Naive B cell (primary cell): ENCODE measurements around the gene CPNE8. TPM values are rescaled to one million over a fixed set of nuclear protein-coding genes. Genes with fewer than 3 reads are reported as not detected.

ENCODE experiments used
- ATAC-seq, 2 donors: fragments of 150-1000 bp; cut with Tn5 transposase; 2 replicates each; pipeline ENCODE4 v1.10.0; 2021; ENCODE audit warnings: low read depth in 2 of 2, mild to moderate bottlenecking in 2 of 2, moderate library complexity in 2 of 2
- DNase-seq: peaks from one replicate; pipeline ENCODE4 v3.0.0; 2022
- H3K27ac Mint-ChIP-seq, 6 donors: one replicate each; pipeline ENCODE4 v1.8.0; 2020 to 2022; ENCODE audit warnings: mild to moderate bottlenecking in 6 of 6, mixed read lengths in 6 of 6, moderate library complexity in 5 of 6, inconsistent platforms in 2 of 6
- H3K27me3 Mint-ChIP-seq, 3 donors: one replicate each; pipeline ENCODE4 v1.8.0; 2021 to 2022; ENCODE audit warnings: mixed read lengths in 3 of 3, mild to moderate bottlenecking in 1 of 3
- H3K36me3 Mint-ChIP-seq, 2 donors: one replicate each; pipeline ENCODE4 v1.8.0; 2020 to 2022; ENCODE audit warnings: mixed read lengths in 2 of 2, inconsistent platforms in 1 of 2, mild to moderate bottlenecking in 1 of 2
- H3K4me1 Mint-ChIP-seq, 3 donors: one replicate each; pipeline ENCODE4 v1.8.0; 2020 to 2022; ENCODE audit warnings: mixed read lengths in 3 of 3, inconsistent platforms in 1 of 3, mild to moderate bottlenecking in 1 of 3, moderate library complexity in 1 of 3
- H3K4me3 Mint-ChIP-seq, 8 donors: one replicate each; pipeline ENCODE4 v1.8.0; 2020 to 2022; ENCODE audit warnings: mild to moderate bottlenecking in 8 of 8, mixed read lengths in 8 of 8, moderate library complexity in 8 of 8, inconsistent platforms in 2 of 8
- H3K9me3 Mint-ChIP-seq, 7 donors: one replicate each; pipeline ENCODE4 v1.8.0; 2020 to 2022; ENCODE audit warnings: mixed read lengths in 7 of 7, mild to moderate bottlenecking in 5 of 7, inconsistent platforms in 2 of 7, moderate library complexity in 1 of 7
- polyA plus RNA-seq, 6 donors: library from polyadenylated mRNA; unstranded; fragments of 300-500 nt; fragmentation: Illumina TruSeq; gene quantifications; one replicate each; pipeline ENCODE4 v1.2.3, GENCODE V29; 2021; ENCODE audit warnings: low read depth in 6 of 6

Gene CPNE8
- polyA plus RNA-seq, 6 donors from 2014 or later: 0.40 to 1.3 (median 0.83) TPM

- peaks cover 3 to 4% (median 3%) of the 10 kb centered on the region in 3 donors for H3K4me1 Mint-ChIP-seq
- H3K9me3 Mint-ChIP-seq: peaks cover 0 to 2% (median 0%) of the 10 kb centered on the region in 7 donors
- H3K27ac Mint-ChIP-seq: no peak overlapping the region
- H3K36me3 Mint-ChIP-seq: no peaks in the 10 kb centered on the region
- H3K4me3 Mint-ChIP-seq: no peak overlapping the region
- peaks cover 13 to 30% (median 24%) of the 10 kb centered on the region in 3 donors for H3K27me3 Mint-ChIP-seq
- no peak for ATAC-seq
- no peak for DNase-seq
These were observed 6.7 kb upstream of the CPNE8 start for GRCh38 chr12:38912116-38912515.

- peaks cover 6 to 9% (median 7%) of the 10 kb centered on the region in 3 donors for H3K4me1 Mint-ChIP-seq
- H3K27ac Mint-ChIP-seq: no peak overlapping the region
- no peak overlapping the region for H3K4me3 Mint-ChIP-seq
- no peak for DNase-seq
- peaks cover 0 to 2% (median 0%) of the 10 kb centered on the region in 7 donors for H3K9me3 Mint-ChIP-seq
- no peaks in the 10 kb centered on the region for H3K36me3 Mint-ChIP-seq
- ATAC-seq: no peak
- H3K27me3 Mint-ChIP-seq: peaks cover 13 to 33% (median 24%) of the 10 kb centered on the region in 3 donors
These were observed 6.2 kb upstream of the CPNE8 start for GRCh38 chr12:38911611-38912010.

GRCh38 chr12:38907201-38907923 lies 2.0 kb upstream of the CPNE8 start:
- ATAC-seq (no peak), DNase-seq (no peak)
- Mint-ChIP-seq H3K27ac (peak overlapping the region in 3 of 6 donors; percentile 60 to 68 (median 63)), H3K9me3 (no peaks in the 10 kb centered on the region), H3K27me3 (peaks cover 5 to 26% (median 11%) of the 10 kb centered on the region in 3 donors), H3K4me1 (peaks cover 25 to 37% (median 30%) of the 10 kb centered on the region in 3 donors), H3K4me3 (peak overlapping the region; percentile 89 to 98 (median 96)), H3K36me3 (no peaks in the 10 kb centered on the region)

- Mint-ChIP-seq H3K9me3 (no peaks in the 10 kb centered on the region), H3K4me1 (peaks cover 25 to 37% (median 32%) of the 10 kb centered on the region in 3 donors), H3K27ac (peak overlapping the region in 5 of 6 donors; percentile 63 to 96 (median 69)), H3K27me3 (peaks cover 5 to 26% (median 8%) of the 10 kb centered on the region in 3 donors), H3K36me3 (no peaks in the 10 kb centered on the region), H3K4me3 (peak overlapping the region; percentile 89 to 98 (median 96))
- ATAC-seq (peak; percentile 69), DNase-seq (peak; percentile 49)
These were observed 1.2 kb upstream of the CPNE8 start for GRCh38 chr12:38906482-38907200.

- no peaks in the 10 kb centered on the region for H3K9me3 Mint-ChIP-seq
- H3K27me3 Mint-ChIP-seq: peaks cover 5 to 13% (median 8%) of the 10 kb centered on the region in 3 donors
- ATAC-seq (peak; percentile 59 to 60), DNase-seq (peak; percentile 46)
- H3K36me3 Mint-ChIP-seq: no peaks in the 10 kb centered on the region
- H3K4me3 Mint-ChIP-seq: peak overlapping the region; percentile 89 to 98 (median 96)
- H3K27ac Mint-ChIP-seq: peak overlapping the region; percentile 70 to 96 (median 90)
- peaks cover 25 to 37% (median 32%) of the 10 kb centered on the region in 3 donors for H3K4me1 Mint-ChIP-seq
These were observed 583 bp downstream of the CPNE8 start for GRCh38 chr12:38904537-38905479.

GRCh38 chr12:38903596-38903995 lies 1.8 kb downstream of the CPNE8 start:
- H3K36me3 Mint-ChIP-seq: no peaks in the 10 kb centered on the region
- no peak for DNase-seq
- peak overlapping the region in 4 of 6 donors; percentile 19 to 92 (median 52) for H3K27ac Mint-ChIP-seq
- no peaks in the 10 kb centered on the region for H3K9me3 Mint-ChIP-seq
- peaks cover 25 to 37% (median 32%) of the 10 kb centered on the region in 3 donors for H3K4me1 Mint-ChIP-seq
- peak overlapping the region in 7 of 8 donors; percentile 3 to 98 (median 96) for H3K4me3 Mint-ChIP-seq
- ATAC-seq: no peak
- peaks cover 0 to 7% (median 0%) of the 10 kb centered on the region in 3 donors for H3K27me3 Mint-ChIP-seq

- Mint-ChIP-seq H3K27ac (no peak overlapping the region), H3K4me3 (no peak overlapping the region), H3K36me3 (no peaks in the 10 kb centered on the region), H3K4me1 (peaks cover 0 to 2% (median 0%) of the 10 kb centered on the region in 3 donors), H3K9me3 (no peaks in the 10 kb centered on the region), H3K27me3 (no peaks in the 10 kb centered on the region)
- DNase-seq (no peak), ATAC-seq (no peak)
These were observed 7.2 kb downstream of the CPNE8 start for GRCh38 chr12:38898001-38898684.

- no peak for DNase-seq
- no peaks in the 10 kb centered on the region for H3K9me3 Mint-ChIP-seq
- H3K4me3 Mint-ChIP-seq: no peak overlapping the region
- no peaks in the 10 kb centered on the region for H3K4me1 Mint-ChIP-seq
- ATAC-seq: no peak
- no peak overlapping the region for H3K27ac Mint-ChIP-seq
- no peaks in the 10 kb centered on the region for H3K27me3 Mint-ChIP-seq
- no peaks in the 10 kb centered on the region for H3K36me3 Mint-ChIP-seq
These were observed 9.9 kb downstream of the CPNE8 start for GRCh38 chr12:38895446-38895845.

- Mint-ChIP-seq H3K36me3 (no peaks in the 10 kb centered on the region), H3K9me3 (peaks cover 0 to 6% (median 0%) of the 10 kb centered on the region in 7 donors), H3K4me3 (no peak overlapping the region), H3K27ac (no peak overlapping the region), H3K27me3 (no peaks in the 10 kb centered on the region), H3K4me1 (no peaks in the 10 kb centered on the region)
- ATAC-seq (no peak), DNase-seq (no peak)
These were observed 12.4 kb downstream of the CPNE8 start for GRCh38 chr12:38892976-38893375.

- H3K36me3 Mint-ChIP-seq: no peaks in the 10 kb centered on the region
- peaks cover 0 to 6% (median 0%) of the 10 kb centered on the region in 7 donors for H3K9me3 Mint-ChIP-seq
- peak overlapping the region in 2 of 6 donors; percentile 51 to 53 for H3K27ac Mint-ChIP-seq
- DNase-seq: no peak
- no peak overlapping the region for H3K4me3 Mint-ChIP-seq
- ATAC-seq: no peak
- no peaks in the 10 kb centered on the region for H3K27me3 Mint-ChIP-seq
- H3K4me1 Mint-ChIP-seq: no peaks in the 10 kb centered on the region
These were observed 13.2 kb downstream of the CPNE8 start for GRCh38 chr12:38892087-38892786.

- no peaks in the 10 kb centered on the region for H3K36me3 Mint-ChIP-seq
- no peaks in the 10 kb centered on the region for H3K4me1 Mint-ChIP-seq
- H3K9me3 Mint-ChIP-seq: peaks cover 0 to 6% (median 0%) of the 10 kb centered on the region in 7 donors
- H3K4me3 Mint-ChIP-seq: no peak overlapping the region
- no peak overlapping the region for H3K27ac Mint-ChIP-seq
- H3K27me3 Mint-ChIP-seq: no peaks in the 10 kb centered on the region
- no peak for DNase-seq
- ATAC-seq: no peak
These were observed 15.1 kb downstream of the CPNE8 start for GRCh38 chr12:38890102-38890855.
